HEK293T (cell line): ENCODE results near the gene DDHD1.
"Not testable (repeated sequence)": the region's sequence is repeated elsewhere in the genome, so short reads cannot be mapped to it uniquely, and the experiment has no call there.

Experiments
- CTCF ChIA-PET: fragments of 350-600 bp; formaldehyde crosslinking; extraction: SDS; loops from one replicate; lab custom pipeline; 2021; ENCODE audit warnings: antibody characterized with exemption, inconsistent platforms; lab: Yijun Ruan, JAX
- POLR2A ChIA-PET: fragments of 350-600 bp; formaldehyde crosslinking; extraction: SDS; loops from one replicate; lab custom pipeline; 2020; ENCODE audit warnings: antibody characterized with exemption, inconsistent platforms; lab: Yijun Ruan, JAX
- DNase-seq: peaks from one replicate; pipeline ENCODE4 v3.0.0; 2012; ENCODE audit warnings: mixed read lengths; ENCODE audit errors: extremely low spot score
- ARNT ChIP-seq: fragments of 450-650 bp; IDR thresholded peaks from 2 replicates; pipeline ENCODE4 v1.6.1; 2017; ENCODE audit warnings: mild to moderate bottlenecking
- BHLHE40 ChIP-seq: fragments of 450-650 bp; IDR thresholded peaks from 2 replicates; pipeline ENCODE4 v1.6.1; 2016; ENCODE audit warnings: mild to moderate bottlenecking, moderate library complexity, borderline replicate concordance
- CTBP1 ChIP-seq: fragments of 450-650 bp; IDR thresholded peaks from 2 replicates; pipeline ENCODE4 v1.6.1; 2016; ENCODE audit warnings: borderline replicate concordance
- ELF4 ChIP-seq: fragments of 450-650 bp; IDR thresholded peaks from 2 replicates; pipeline ENCODE4 v1.6.1; 2017; ENCODE audit warnings: antibody characterized with exemption
- FOXA1 ChIP-seq: fragments of 450-650 bp; IDR thresholded peaks from 2 replicates; pipeline ENCODE4 v1.6.1; 2016; ENCODE audit warnings: mild to moderate bottlenecking
- FOXK2 ChIP-seq: fragments of 450-650 bp; IDR thresholded peaks from 2 replicates; pipeline ENCODE4 v1.6.1; 2016; ENCODE audit warnings: mild to moderate bottlenecking
- FOXM1 ChIP-seq: fragments of 450-650 bp; IDR thresholded peaks from 2 replicates; pipeline ENCODE4 v1.6.1; 2017; ENCODE audit warnings: mild to moderate bottlenecking, borderline replicate concordance
- HDGF ChIP-seq: fragments of 450-650 bp; IDR thresholded peaks from 2 replicates; pipeline ENCODE4 v1.6.1; 2017; ENCODE audit warnings: antibody characterized with exemption, borderline replicate concordance
- L3MBTL2 ChIP-seq: fragments of 450-650 bp; conservative IDR thresholded peaks from 2 replicates; pipeline ENCODE4 v1.6.1; 2016; ENCODE audit warnings: mild to moderate bottlenecking
- LEF1 ChIP-seq: fragments of 450-650 bp; IDR thresholded peaks from 2 replicates; pipeline ENCODE4 v1.6.1; 2017; ENCODE audit warnings: mild to moderate bottlenecking, borderline replicate concordance
- NFRKB ChIP-seq: fragments of 450-650 bp; IDR thresholded peaks from 2 replicates; pipeline ENCODE4 v1.6.1; 2016; ENCODE audit warnings: mild to moderate bottlenecking, moderate library complexity
- SP1 ChIP-seq: fragments of 450-650 bp; IDR thresholded peaks from 2 replicates; pipeline ENCODE4 v1.6.1; 2017
- SUZ12 ChIP-seq: fragments of 450-650 bp; IDR thresholded peaks from 2 replicates; pipeline ENCODE4 v1.6.1; 2016; ENCODE audit warnings: mild to moderate bottlenecking
- TARDBP ChIP-seq: fragments of 450-650 bp; IDR thresholded peaks from 2 replicates; pipeline ENCODE4 v1.6.1; 2016
- ZNF384 ChIP-seq: fragments of 450-650 bp; IDR thresholded peaks from 2 replicates; pipeline ENCODE4 v1.6.1; 2016
- TF ChIP-seq, protein P1 (sequence below): fragments of 450-650 bp; IDR thresholded peaks from 2 replicates; pipeline ENCODE4 v1.6.1; 2016

DDHD1 gene

DNA sequence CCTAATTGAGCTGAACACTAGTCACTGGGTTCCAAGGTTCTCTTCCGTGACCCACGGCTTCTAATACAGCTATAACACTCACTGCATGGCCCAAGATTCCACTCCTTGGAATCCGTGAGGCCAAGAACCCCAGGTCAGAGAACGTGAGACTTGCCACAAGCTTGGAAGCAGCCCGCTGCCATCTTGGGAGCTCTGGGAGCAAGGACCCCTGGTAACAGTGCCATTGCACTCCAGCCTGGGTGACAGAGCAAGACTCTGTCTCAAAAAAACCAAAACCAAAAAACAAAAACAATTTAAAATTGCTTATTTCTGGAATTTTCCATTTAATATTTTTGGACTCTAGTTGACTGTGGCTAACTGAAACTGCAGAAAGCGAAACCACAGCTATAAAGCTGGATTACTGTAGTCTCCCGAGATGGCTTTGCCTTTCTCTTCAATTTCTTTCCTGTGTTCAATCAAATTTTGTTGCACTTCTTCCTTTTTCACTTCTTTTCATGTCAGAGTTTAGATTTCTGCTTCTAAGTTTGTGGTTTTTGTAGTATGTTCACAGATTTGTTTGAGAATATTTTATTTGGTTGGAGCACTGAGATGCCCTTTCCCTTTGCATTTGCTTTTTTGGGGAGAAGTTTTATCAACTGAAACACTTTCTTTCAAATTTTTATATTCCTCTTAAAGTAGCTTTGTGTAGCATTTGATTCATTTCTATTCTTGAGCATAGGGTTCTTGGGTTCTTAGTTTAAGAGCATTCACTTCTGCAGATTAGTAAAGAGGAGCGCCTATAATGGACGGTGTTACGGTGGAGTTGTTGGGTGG is 44.6 kb downstream of the DDHD1 start:
- no peak for TF ChIP-seq ARNT
- TF ChIP-seq CTBP1: no peak
- no peak for TF ChIP-seq NFRKB
- POLR2A ChIA-PET: no interaction called here
- DNase-seq: no peak
- CTCF ChIA-PET: interaction anchor here (1.3 kb wide), 2 partner anchors 9 to 13 kb away, joined by 3 read pairs; no protein-coding TSS in a partner anchor

GRCh38 chr14:53106768-53107167 is 46.4 kb downstream of the DDHD1 start:
- ChIA-PET POLR2A (no interaction called here), CTCF (interaction anchor here (1.1 kb wide), 1 partner anchor 10 kb away, joined by 3 read pairs; no protein-coding TSS in a partner anchor)
- no peak for TF ChIP-seq BHLHE40
- TF ChIP-seq LEF1: no peak
- no peak for TF ChIP-seq SP1
- TF ChIP-seq, protein P1, sequence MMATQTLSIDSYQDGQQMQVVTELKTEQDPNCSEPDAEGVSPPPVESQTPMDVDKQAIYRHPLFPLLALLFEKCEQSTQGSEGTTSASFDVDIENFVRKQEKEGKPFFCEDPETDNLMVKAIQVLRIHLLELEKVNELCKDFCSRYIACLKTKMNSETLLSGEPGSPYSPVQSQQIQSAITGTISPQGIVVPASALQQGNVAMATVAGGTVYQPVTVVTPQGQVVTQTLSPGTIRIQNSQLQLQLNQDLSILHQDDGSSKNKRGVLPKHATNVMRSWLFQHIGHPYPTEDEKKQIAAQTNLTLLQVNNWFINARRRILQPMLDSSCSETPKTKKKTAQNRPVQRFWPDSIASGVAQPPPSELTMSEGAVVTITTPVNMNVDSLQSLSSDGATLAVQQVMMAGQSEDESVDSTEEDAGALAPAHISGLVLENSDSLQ: no peak
- TF ChIP-seq HDGF: no peak
- no peak for TF ChIP-seq FOXM1
- no peak for TF ChIP-seq CTBP1
- no peak for TF ChIP-seq ARNT
- no peak for TF ChIP-seq FOXK2
- TF ChIP-seq L3MBTL2: no peak
- TF ChIP-seq SUZ12: no peak
- TF ChIP-seq ZNF384: no peak
- TF ChIP-seq FOXA1: no peak
- no peak for TF ChIP-seq TARDBP
- no peak for TF ChIP-seq NFRKB
- no peak for TF ChIP-seq ELF4
- DNase-seq: no peak

- CTCF ChIA-PET: no interaction called here
- TF ChIP-seq, protein P1: no peak
- TF ChIP-seq L3MBTL2: no peak
- TF ChIP-seq TARDBP: no peak
- no peak for DNase-seq
- POLR2A ChIA-PET: interaction anchor here (1.5 kb wide), 1 partner anchor 49 kb away, joined by 3 read pairs; no protein-coding TSS in a partner anchor
Measured at GRCh38 chr14:53103636-53104340, 49.3 kb downstream of the DDHD1 start.

GRCh38 chr14:53093206-53093605 is 59.9 kb downstream of the DDHD1 start:
- POLR2A ChIA-PET: no interaction called here
- TF ChIP-seq, protein P1: no peak
- no peak for TF ChIP-seq FOXM1
- no peak for TF ChIP-seq FOXA1
- no peak for TF ChIP-seq HDGF
- TF ChIP-seq BHLHE40: no peak
- TF ChIP-seq SUZ12: no peak
- no peak for TF ChIP-seq NFRKB
- no peak for TF ChIP-seq ZNF384
- no peak for TF ChIP-seq CTBP1
- TF ChIP-seq LEF1: no peak
- TF ChIP-seq ELF4: no peak
- no peak for TF ChIP-seq ARNT
- TF ChIP-seq L3MBTL2: no peak
- TF ChIP-seq SP1: no peak
- no peak for TF ChIP-seq TARDBP
- TF ChIP-seq FOXK2: no peak
- DNase-seq: no peak
- CTCF ChIA-PET: no interaction called here

GRCh38 chr14:53090853-53091252 is 62.3 kb downstream of the DDHD1 start:
- ChIA-PET POLR2A (no interaction called here), CTCF (no interaction called here)
- DNase-seq: no peak
- TF ChIP-seq TARDBP (no peak), FOXK2 (no peak), BHLHE40 (no peak), HDGF (no peak), FOXA1 (no peak), L3MBTL2 (no peak), CTBP1 (no peak), LEF1 (no peak), ZNF384 (no peak), ELF4 (no peak), NFRKB (no peak), ARNT (no peak), FOXM1 (no peak), SP1 (no peak)
- TF ChIP-seq, protein P1: no peak

GRCh38 chr14:53084954-53085353 is 68.2 kb downstream of the DDHD1 start:
- DNase-seq, POLR2A ChIA-PET: not testable (repeated sequence)
- CTCF ChIA-PET: interaction anchor here (1.0 kb wide), 1 partner anchor 9 kb away, joined by 4 read pairs; no protein-coding TSS in a partner anchor
